ENCODE data around the gene MASP2.

Gene MASP2

DNA sequence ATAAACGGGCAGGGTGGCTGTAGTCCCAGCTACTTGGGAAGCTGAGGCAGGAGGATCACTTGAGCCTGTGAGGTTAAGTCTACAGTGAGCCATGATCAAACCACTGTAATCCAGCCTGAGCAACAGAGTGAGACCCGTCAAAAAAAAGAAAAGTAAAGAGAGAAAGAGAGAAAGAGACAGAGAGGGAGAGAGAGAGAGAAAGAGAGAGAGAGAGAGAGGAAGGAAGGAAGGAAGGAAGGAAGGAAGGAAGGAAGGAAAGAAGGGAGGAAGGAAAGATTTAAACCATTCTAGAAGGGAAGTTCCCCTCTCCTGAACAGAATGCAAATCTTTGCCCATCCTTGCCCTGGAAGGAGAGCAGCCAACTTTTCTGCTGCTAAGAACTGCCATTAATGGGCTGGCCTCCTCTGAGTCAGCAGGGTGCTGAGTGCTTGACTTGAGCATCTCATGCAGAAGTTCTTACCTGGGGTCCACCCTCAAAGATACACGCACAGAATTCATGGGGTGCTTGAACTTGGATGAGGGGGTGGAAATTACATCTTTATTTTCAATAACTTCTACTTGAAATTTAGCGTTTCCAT is 59.1 kb downstream of the MASP2 start:
- DNase-seq = no peak

DNA sequence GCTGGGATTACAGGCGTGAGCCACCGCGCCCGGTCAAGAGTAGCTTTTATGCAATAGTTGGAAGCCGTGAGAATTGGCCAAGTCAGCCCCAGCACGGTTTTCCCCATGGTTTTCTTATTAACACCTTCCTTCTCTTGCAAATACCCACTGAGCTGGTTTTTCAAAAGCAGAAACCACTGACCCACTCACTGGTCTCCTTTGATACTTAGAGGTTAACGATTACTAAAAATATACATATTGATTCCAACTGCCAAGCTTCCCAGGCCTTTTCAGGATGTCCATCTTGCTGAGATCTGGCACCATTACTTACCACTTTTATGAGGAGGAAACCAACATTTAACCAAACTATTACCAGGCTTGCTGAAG is 60.5 kb downstream of the MASP2 start:
- DNase-seq = no peak

DNA sequence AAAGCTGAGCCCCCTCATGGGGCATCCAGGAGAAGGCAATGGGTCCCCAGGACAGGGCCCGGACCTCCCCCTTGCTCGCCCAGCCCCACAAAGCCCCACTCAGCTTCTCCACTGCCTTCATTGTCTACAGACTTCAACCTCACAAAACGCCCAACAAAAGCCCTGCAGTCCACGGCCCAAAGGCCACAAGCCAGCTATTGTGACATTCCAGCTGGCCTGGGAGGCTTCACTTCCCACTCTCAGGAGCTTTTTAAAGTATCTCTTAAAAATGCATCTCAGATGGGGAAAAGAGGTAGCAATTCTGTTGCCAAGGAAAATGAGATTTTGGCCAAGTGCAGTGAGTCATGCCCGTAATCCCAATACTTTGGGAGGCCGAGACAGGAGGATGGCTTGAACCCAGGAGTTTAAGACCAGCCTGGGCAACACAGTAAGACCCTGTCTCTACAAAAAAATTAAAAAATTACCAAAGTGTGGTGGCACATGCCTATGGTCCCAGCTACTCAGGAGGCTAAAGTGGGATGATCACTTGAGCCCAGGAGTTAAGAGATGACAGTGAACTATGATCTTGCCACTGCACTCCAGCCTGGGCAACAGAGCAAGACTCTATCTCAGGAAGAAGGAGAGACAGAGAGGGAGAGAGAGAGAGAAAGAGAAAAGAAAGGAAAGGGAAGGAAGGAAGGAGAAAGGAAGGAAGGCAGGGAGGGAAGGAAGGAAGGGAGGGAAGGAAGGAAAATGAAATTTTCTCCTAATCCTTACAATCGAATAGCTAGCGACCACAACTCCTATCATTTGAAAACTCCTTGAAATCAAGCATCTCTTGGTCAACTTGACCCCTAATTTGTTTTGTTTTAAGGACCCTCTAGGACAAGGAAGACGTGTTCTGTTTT is 66.0 kb downstream of the MASP2 start:
- DNase-seq = no peak

- no peak for DNase-seq
Measured at GRCh38 chr1:10980094-10980577, 66.9 kb downstream of the MASP2 start.

DNA sequence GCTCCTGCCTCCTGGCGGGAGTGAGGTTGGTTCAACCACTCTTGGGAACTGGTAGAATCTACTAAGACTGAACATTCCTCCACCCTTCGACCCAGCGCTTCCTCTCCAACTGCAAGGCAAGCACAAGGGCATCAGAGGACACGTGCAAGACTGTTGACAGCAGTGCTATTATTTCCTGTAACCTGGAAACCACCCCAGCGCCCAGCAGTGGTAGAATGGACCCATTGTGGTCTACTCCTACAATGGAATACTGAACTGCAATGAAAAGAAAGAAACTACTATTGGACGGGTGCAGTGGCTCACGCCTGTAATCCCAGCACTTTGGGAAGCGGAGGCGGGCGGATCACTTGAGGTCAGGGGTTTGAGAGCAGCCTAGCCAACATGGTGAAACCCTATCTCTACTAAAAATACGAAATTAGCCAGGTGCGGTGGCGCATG is 67.5 kb downstream of the MASP2 start:
- no peak for DNase-seq

DNA sequence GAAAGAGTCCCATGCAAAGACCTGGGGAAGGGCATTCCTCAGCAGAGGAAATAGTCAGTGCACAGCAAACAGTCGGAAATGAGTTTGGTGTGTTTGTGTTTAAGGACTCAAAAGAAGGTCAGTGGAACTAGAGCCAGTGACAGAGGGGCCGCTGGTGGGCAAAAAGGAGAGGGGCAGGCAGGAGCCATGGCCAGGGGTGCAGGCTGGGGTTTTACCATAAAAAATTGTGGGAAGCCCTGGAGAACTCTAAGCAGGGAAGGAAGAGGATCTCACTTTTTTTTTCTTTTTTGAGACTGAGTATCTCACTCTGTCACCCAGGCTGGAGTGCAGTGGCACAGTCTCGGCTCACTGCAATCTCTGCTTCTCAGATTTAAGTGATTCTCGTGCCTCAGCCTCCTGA is 68.3 kb downstream of the MASP2 start:
- no peak for DNase-seq

Measured in stimulated activated CD4-positive, alpha-beta T cell treated with anti-CD3 and anti-CD28 coated beads, Interleukin-4, amount 100 ng/mL, for 4 hours (primary cell).